CD4-positive, alpha-beta T cell treated with Interleukin-10 for 1 hour (primary cell): ENCODE results near the gene CTNNB1.
A peak's percentile ranks its signal among the peaks of the same experiment; 100 is the strongest.

ENCODE experiments used
- DNase-seq: peaks from one replicate; pipeline ENCODE4 v3.0.0-alpha.2; 2020

The CTNNB1 gene

GRCh38 chr3:41193794-41194539, 5.3 kb upstream of the CTNNB1 start:
- DNase-seq: no peak

GRCh38 chr3:41194701-41195100, 4.6 kb upstream of the CTNNB1 start:
- no peak for DNase-seq

- DNase-seq: no peak
Measured at GRCh38 chr3:41195946-41196345, 3.4 kb upstream of the CTNNB1 start.

GRCh38 chr3:41196499-41197410, 2.5 kb upstream of the CTNNB1 start:
- DNase-seq: no peak

GRCh38 chr3:41198046-41198445, 1.3 kb upstream of the CTNNB1 start:
- DNase-seq: no peak

- DNase-seq: peak; percentile 15
Measured at GRCh38 chr3:41198526-41198925, 779 bp upstream of the CTNNB1 start.

GRCh38 chr3:41199866-41200668, 762 bp downstream of the CTNNB1 start:
- peak; percentile 50 for DNase-seq

GRCh38 chr3:41200669-41201021, 1.3 kb downstream of the CTNNB1 start:
- DNase-seq: peak; percentile 38

- no peak for DNase-seq
Measured at GRCh38 chr3:41202075-41202833, 2.9 kb downstream of the CTNNB1 start.

GRCh38 chr3:41202834-41203345, 3.6 kb downstream of the CTNNB1 start:
- DNase-seq: peak; percentile 19

GRCh38 chr3:41204369-41204768, 5.1 kb downstream of the CTNNB1 start:
- no peak for DNase-seq

- DNase-seq: no peak
Measured at GRCh38 chr3:41205591-41205990, 6.3 kb downstream of the CTNNB1 start.

- no peak for DNase-seq
Measured at GRCh38 chr3:41207355-41207754, 8.1 kb downstream of the CTNNB1 start.

- no peak for DNase-seq
Measured at GRCh38 chr3:41208507-41209220, 9.4 kb downstream of the CTNNB1 start.

- no peak for DNase-seq
Measured at GRCh38 chr3:41209646-41210045, 10.3 kb downstream of the CTNNB1 start.

GRCh38 chr3:41210966-41211365, 11.7 kb downstream of the CTNNB1 start:
- no peak for DNase-seq

- no peak for DNase-seq
Measured at GRCh38 chr3:41212088-41212487, 12.8 kb downstream of the CTNNB1 start.

- DNase-seq: no peak
Measured at GRCh38 chr3:41213588-41213987, 14.3 kb downstream of the CTNNB1 start.

- DNase-seq: no peak
Measured at GRCh38 chr3:41216422-41216821, 17.1 kb downstream of the CTNNB1 start.

GRCh38 chr3:41216993-41217392, 17.7 kb downstream of the CTNNB1 start:
- DNase-seq: no peak

GRCh38 chr3:41219424-41219823, 20.1 kb downstream of the CTNNB1 start:
- no peak for DNase-seq
